ENCODE data around the gene DCLK2.

The DCLK2 gene

DNA sequence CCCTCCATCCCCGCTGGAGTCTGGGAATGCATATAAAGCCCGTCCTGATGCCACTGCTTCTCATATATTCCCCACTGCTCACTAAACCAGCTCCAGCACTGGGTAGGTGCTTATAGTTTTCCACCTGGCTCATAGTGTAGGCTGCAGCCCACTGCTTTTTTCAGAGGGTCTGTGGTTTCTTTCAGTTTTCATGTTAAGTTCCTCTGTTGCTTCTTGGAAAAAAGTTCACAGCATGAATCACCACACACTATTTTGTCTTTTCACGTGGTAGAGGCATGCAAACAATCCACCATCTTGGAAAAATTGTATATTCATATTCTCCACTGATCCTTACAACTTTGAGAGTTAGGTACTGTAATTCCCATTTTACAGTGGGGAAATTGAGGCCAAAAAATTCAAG, 39.4 kb downstream of the DCLK2 start:
- Histone ChIP-seq H3K36me3 (replicated peaks) (no peaks in the 10 kb centered on the region), H3K4me3 (ENCODE audit: low read depth, low read length) (no peak overlapping the region), H3K27me3 (replicated peaks) (no peaks in the 10 kb centered on the region), H3K27ac (no peak overlapping the region)
- TF ChIP-seq, protein P1, sequence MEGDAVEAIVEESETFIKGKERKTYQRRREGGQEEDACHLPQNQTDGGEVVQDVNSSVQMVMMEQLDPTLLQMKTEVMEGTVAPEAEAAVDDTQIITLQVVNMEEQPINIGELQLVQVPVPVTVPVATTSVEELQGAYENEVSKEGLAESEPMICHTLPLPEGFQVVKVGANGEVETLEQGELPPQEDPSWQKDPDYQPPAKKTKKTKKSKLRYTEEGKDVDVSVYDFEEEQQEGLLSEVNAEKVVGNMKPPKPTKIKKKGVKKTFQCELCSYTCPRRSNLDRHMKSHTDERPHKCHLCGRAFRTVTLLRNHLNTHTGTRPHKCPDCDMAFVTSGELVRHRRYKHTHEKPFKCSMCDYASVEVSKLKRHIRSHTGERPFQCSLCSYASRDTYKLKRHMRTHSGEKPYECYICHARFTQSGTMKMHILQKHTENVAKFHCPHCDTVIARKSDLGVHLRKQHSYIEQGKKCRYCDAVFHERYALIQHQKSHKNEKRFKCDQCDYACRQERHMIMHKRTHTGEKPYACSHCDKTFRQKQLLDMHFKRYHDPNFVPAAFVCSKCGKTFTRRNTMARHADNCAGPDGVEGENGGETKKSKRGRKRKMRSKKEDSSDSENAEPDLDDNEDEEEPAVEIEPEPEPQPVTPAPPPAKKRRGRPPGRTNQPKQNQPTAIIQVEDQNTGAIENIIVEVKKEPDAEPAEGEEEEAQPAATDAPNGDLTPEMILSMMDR (IDR thresholded peaks at IDR 0.05; ENCODE audit: low read depth, low read length, missing control alignments) = no peak
- DNase-seq = no peak
- in situ Hi-C loops (cut with HindIII; ENCODE audit: low pct_ligation_motif_present, low sequenced_read_pairs) = no loop called here

DNA sequence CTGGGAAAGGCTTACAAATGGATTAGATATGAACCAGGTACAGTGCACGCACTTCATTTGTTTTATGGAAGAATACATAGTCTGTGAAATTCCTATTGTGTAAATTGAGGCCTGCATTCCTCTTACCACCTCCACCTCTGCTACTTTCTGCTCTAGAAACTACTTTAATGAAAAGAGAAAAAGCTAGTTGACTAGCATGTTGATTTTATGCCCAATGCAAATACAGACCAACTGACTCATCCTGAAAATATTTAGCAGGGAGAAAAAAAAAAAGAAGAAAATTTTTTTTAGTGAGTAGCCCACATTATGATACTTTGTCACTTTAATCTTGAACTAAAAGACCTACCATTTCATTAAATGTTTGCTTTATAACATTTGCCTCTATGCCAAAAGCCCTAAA, 41.2 kb downstream of the DCLK2 start:
- no peak overlapping the region for H3K4me3 ChIP-seq (ENCODE audit: low read depth, low read length)

DNA sequence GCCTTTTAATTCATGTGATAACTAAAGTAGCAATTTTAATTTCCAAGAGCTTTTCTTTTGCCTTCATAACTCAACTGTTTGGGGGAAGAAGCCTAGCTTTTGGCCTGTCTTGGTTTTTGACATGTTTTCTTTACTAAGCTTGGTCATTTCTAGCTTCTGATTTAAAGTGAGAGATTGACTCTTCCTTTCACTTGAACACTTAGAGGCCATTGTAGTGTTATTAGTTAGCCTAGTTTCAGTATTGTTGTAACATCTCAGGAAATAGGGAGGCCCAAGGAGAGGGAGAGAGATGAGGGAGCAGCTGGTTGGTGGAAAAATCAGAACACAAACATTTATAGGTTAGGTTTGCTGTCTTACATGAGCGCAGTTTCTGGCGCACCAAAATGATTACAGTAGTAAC, 44.8 kb downstream of the DCLK2 start:
- in situ Hi-C loops (cut with HindIII; ENCODE audit: low pct_ligation_motif_present, low sequenced_read_pairs) = no loop called here
- TF ChIP-seq, protein P1 (IDR thresholded peaks at IDR 0.05; ENCODE audit: low read depth, low read length, missing control alignments) = no peak
- DNase-seq = no peak
- no peak overlapping the region for H3K4me3 ChIP-seq (ENCODE audit: low read depth, low read length)
- H3K27me3 ChIP-seq (replicated peaks) = no peaks in the 10 kb centered on the region
- no peaks in the 10 kb centered on the region for H3K36me3 ChIP-seq (replicated peaks)
- H3K27ac ChIP-seq = no peak overlapping the region

More for the DNA sequence above, 41.2 kb downstream of the DCLK2 start:
- DNase-seq = no peak
- H3K27ac ChIP-seq = no peak overlapping the region
- no peaks in the 10 kb centered on the region for H3K27me3 ChIP-seq (replicated peaks)
- no peaks in the 10 kb centered on the region for H3K36me3 ChIP-seq (replicated peaks)
- TF ChIP-seq, protein P1 (IDR thresholded peaks at IDR 0.05; ENCODE audit: low read depth, low read length, missing control alignments) = no peak
- in situ Hi-C loops (cut with HindIII; ENCODE audit: low pct_ligation_motif_present, low sequenced_read_pairs) = no loop called here

DNA sequence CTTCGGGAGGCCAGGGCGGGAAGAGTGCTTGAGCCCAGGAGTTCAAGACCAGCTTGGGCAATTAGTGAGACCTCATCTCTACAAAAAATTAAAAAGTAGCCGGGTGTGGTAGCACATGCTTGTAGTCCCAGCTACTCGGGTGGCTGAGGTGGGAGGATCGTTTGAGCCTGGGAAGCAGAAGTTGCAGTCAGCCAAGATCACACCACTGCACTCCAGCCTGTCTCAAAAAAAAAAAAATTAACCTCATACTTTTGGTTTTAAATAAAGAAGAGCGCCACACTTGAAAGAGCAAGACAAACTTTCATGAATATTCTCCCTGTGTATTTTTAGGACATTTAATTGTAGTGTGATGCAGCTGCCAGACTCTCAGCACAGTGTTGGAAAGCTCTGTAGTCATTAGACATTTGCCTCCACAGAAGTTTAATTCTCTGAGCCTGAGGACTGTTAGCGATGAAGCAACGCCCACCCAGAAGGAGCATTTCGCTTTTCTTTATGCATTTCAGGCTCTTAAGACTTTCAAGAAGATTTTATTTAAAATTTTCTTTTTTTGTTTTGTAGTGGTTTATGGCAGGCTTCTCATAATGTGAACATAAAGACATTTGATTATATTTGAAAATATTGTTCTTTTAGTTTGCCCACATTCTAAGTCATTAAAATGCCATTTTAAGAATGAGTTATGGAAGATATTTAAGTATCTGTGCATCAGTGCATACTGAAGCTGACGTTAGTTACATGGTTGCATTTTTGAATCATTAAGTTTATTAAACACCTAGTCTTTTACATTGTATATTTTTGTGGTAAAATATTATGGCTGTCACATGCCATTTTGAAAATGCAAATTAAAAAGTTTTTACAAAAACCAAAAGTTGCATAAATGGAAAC, 45.8 kb downstream of the DCLK2 start:
- no peaks in the 10 kb centered on the region for H3K36me3 ChIP-seq (replicated peaks)
- no peak overlapping the region for H3K27ac ChIP-seq
- TF ChIP-seq, protein P1 (IDR thresholded peaks at IDR 0.05; ENCODE audit: low read depth, low read length, missing control alignments) = no peak
- in situ Hi-C loops (cut with HindIII; ENCODE audit: low pct_ligation_motif_present, low sequenced_read_pairs) = no loop called here
- H3K27me3 ChIP-seq (replicated peaks) = no peaks in the 10 kb centered on the region
- no peak overlapping the region for H3K4me3 ChIP-seq (ENCODE audit: low read depth, low read length)
- no peak for DNase-seq

DNA sequence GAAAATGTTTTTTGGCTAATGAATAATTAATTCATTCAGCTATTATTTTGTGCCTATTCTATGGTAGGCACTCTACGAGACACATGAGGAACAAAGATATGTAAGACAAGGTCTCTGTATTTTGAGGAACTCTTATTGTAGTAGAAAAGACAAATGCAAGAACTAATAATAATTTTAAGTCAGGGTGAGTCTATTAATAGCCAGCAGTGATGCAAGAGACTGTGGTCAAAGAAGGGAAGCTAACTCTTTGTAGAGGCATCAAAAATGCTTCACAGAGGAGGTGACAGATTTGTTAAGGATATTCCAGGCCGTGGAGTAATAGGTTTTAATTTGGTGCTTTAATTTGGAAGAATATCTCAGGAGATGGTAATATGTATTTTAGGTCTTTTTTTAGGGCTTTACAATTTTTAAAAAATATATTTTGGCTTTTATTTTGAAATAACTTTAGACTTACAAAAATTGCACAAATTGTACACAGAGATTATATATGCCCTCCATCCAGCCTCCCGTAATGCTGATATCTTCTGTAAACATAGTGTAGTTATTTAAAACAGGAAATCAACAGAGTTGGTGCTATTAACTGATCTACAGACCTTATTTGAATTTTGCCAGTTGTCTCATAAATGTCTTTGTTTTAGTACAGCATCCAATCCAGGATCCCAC, 48.1 kb downstream of the DCLK2 start:
- peak overlapping the region; percentile 57 for H3K27ac ChIP-seq
- DNase-seq = peak; percentile 36
- no peaks in the 10 kb centered on the region for H3K27me3 ChIP-seq (replicated peaks)
- H3K4me3 ChIP-seq (ENCODE audit: low read depth, low read length) = no peak overlapping the region
- TF ChIP-seq, protein P1 (IDR thresholded peaks at IDR 0.05; ENCODE audit: low read depth, low read length, missing control alignments) = no peak
- in situ Hi-C loops (cut with HindIII; ENCODE audit: low pct_ligation_motif_present, low sequenced_read_pairs) = no loop called here
- H3K36me3 ChIP-seq (replicated peaks) = no peaks in the 10 kb centered on the region
